ENCODE measurements around the gene RGS6. TPM values are rescaled to one million over a fixed set of nuclear protein-coding genes. Genes with fewer than 3 reads are reported as not detected.
"Not testable (repeated sequence)": the region's sequence is repeated elsewhere in the genome, so short reads cannot be mapped to it uniquely, and the experiment has no call there.

RGS6 gene
- total and polyA plus RNA-seq, 9 donors = 3.7 to 9.3 (median 6.2) TPM

DNA sequence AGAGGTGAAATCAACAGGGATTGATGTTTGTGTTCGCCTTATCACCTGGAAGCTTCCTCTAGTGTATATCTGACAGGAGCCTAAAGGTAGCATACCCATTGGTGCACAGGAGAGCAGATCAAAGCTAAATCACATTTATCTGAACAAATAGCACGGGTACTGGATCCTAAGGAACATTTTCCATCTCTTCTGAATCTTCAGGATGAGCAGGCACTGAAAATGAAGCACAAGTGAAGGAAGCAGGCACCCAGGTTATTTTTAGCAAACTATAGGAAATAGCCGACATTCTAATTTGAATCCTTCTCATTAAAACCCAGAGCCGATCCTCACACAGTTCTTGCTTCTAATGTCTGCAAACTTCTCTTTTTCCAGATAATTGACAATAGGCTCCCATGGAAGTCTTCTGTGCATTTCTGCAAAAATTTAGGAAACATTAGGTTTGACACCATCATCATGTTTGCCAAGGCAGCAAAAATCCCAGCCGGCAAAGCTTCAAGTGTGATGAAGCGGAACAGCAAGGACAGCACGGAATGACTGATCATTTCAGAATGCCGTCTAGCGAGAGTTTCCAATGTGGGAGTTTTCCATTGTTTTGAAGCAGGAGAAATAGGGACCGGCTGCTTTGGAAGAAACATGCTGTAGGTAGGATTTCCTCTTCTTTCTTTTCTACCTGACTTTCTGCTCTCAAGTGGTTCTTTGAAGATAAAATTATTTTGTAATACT lies 24.3 kb upstream of the RGS6 start:
- H3K27ac ChIP-seq (ENCODE audit: low read length) = no peak overlapping the region
- 72% methylated on average over 8 of the region's 10 CpGs for WGBS (ENCODE audit: insufficient coverage)

DNA sequence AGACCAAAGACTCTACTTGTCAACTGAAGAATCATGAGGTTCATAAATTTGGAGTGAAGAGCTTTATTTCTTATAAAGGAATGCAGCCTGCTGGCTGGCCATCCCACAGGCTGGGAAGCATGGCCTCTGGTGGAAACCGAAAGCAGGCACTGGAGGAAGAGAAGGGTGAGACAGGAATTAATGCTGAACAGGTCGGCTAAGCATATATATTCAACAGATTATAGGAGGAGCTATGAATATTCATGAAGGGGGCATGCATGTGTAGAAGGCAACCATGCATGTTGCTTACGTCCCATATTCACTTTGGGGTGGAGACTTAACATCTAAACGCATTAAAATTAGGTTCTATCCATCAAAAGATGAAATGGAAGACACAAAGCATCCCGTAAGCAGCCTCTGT lies 20.6 kb upstream of the RGS6 start:
- Histone ChIP-seq H3K27me3 (ENCODE audit: control insufficient read depth, insufficient read depth, low read length) (no peaks in the 10 kb centered on the region), H3K4me3 (ENCODE audit: low read length) (no peak overlapping the region), H3K36me3 (ENCODE audit: control insufficient read depth, insufficient read depth, low read length) (no peaks in the 10 kb centered on the region), H3K27ac (ENCODE audit: low read length) (no peak overlapping the region), H3K4me1 (ENCODE audit: control insufficient read depth, insufficient read depth, low read length) (no peaks in the 10 kb centered on the region), H3K9me3 (replicated peaks; ENCODE audit: control insufficient read depth, low read depth, low read length) (no peaks in the 10 kb centered on the region)
- 94% methylated on average over 2 of the region's 5 CpGs for WGBS (ENCODE audit: insufficient coverage)
- no peak for DNase-seq

More for the DNA sequence above, 24.3 kb upstream of the RGS6 start:
- Histone ChIP-seq H3K36me3 (ENCODE audit: control insufficient read depth, insufficient read depth, low read length) (no peaks in the 10 kb centered on the region), H3K4me1 (ENCODE audit: control insufficient read depth, insufficient read depth, low read length) (peaks cover 9% of the 10 kb centered on the region), H3K9me3 (replicated peaks; ENCODE audit: control insufficient read depth, low read depth, low read length) (no peaks in the 10 kb centered on the region), H3K4me3 (ENCODE audit: low read length) (no peak overlapping the region), H3K27me3 (ENCODE audit: control insufficient read depth, insufficient read depth, low read length) (no peaks in the 10 kb centered on the region)
- DNase-seq = no peak

DNA sequence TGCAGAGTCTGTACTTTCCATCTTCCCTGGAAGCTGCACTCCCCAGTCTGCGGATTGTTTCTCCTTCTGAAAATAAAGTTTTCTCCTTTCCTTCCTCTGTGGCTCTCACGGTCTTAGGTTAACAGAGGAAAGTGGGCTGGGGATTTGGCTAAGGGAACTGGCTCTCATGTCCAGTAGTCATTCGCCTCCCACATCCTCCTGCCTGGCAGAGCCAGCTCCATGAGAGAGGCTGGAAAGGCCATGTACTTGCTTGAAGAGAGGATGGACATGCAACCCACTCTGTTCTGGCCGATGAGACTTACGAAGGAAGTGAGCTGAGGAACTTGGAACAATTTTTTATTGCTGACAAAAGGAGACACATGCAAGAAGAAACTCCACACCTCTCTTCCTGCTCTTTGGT lies 18.9 kb upstream of the RGS6 start:
- H3K27me3 ChIP-seq (ENCODE audit: control insufficient read depth, insufficient read depth, low read length) = no peaks in the 10 kb centered on the region
- no peaks in the 10 kb centered on the region for H3K9me3 ChIP-seq (replicated peaks; ENCODE audit: control insufficient read depth, low read depth, low read length)
- DNase-seq = peak; percentile 81
- H3K4me1 ChIP-seq (ENCODE audit: control insufficient read depth, insufficient read depth, low read length) = no peaks in the 10 kb centered on the region
- H3K4me3 ChIP-seq (ENCODE audit: low read length) = no peak overlapping the region
- H3K27ac ChIP-seq (ENCODE audit: low read length) = no peak overlapping the region
- no peaks in the 10 kb centered on the region for H3K36me3 ChIP-seq (ENCODE audit: control insufficient read depth, insufficient read depth, low read length)
- WGBS (ENCODE audit: insufficient coverage) = no CpG with 5 or more reads among the region's 5 CpGs

DNA sequence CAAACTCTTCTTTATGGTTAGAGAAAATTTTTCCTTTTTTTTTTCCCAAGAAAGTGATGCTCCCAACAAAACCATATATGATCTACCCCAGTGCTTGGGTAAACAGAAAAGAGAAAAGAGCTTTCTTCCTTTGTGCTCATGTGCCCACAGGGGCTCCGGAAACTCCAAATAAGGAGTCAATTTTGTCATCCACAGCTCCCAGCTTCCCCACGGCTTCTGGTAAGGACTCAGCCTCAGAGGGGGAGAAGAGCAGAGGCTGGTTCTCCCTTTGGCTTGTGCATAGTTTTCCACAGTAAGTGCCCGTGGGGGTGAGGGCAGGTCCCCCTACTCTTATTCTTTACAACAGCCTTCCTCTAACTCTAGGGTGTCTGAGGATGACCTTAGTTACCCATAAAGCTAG lies 13.3 kb upstream of the RGS6 start:
- peak; percentile 21 for DNase-seq
- Histone ChIP-seq H3K27ac (ENCODE audit: low read length) (no peak overlapping the region), H3K36me3 (ENCODE audit: control insufficient read depth, insufficient read depth, low read length) (no peaks in the 10 kb centered on the region), H3K4me1 (ENCODE audit: control insufficient read depth, insufficient read depth, low read length) (no peaks in the 10 kb centered on the region), H3K9me3 (replicated peaks; ENCODE audit: control insufficient read depth, low read depth, low read length) (no peaks in the 10 kb centered on the region), H3K4me3 (ENCODE audit: low read length) (no peak overlapping the region), H3K27me3 (ENCODE audit: control insufficient read depth, insufficient read depth, low read length) (no peaks in the 10 kb centered on the region)
- WGBS (ENCODE audit: insufficient coverage) = no CpG with 5 or more reads among the region's 3 CpGs

DNA sequence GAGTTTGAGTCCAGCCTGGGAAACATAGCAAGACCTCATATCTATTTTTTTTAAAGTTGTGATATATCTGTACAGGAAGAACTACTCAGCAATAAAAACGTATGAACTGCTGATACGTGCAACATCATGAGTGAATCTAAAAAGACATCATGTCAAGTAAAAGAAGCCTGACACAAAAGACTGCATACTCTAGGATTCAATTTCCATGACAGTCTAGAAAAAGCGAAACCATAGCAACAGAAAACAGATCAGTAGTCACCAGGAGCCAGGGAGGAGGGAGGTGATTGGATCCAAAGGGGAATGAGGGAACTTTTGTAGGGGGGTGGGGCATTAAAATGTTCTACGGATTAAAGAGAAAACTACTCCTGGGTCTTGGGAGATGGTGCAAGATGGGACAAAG lies 8.7 kb upstream of the RGS6 start:
- Histone ChIP-seq H3K27me3 (ENCODE audit: control insufficient read depth, insufficient read depth, low read length) (no peaks in the 10 kb centered on the region), H3K4me3 (ENCODE audit: low read length) (no peak overlapping the region), H3K27ac (ENCODE audit: low read length) (no peak overlapping the region), H3K4me1 (ENCODE audit: control insufficient read depth, insufficient read depth, low read length) (no peaks in the 10 kb centered on the region), H3K36me3 (ENCODE audit: control insufficient read depth, insufficient read depth, low read length) (no peaks in the 10 kb centered on the region), H3K9me3 (replicated peaks; ENCODE audit: control insufficient read depth, low read depth, low read length) (no peaks in the 10 kb centered on the region)
- WGBS (ENCODE audit: insufficient coverage) = 89% methylated on average over 1 of the region's 4 CpGs
- no peak for DNase-seq

DNA sequence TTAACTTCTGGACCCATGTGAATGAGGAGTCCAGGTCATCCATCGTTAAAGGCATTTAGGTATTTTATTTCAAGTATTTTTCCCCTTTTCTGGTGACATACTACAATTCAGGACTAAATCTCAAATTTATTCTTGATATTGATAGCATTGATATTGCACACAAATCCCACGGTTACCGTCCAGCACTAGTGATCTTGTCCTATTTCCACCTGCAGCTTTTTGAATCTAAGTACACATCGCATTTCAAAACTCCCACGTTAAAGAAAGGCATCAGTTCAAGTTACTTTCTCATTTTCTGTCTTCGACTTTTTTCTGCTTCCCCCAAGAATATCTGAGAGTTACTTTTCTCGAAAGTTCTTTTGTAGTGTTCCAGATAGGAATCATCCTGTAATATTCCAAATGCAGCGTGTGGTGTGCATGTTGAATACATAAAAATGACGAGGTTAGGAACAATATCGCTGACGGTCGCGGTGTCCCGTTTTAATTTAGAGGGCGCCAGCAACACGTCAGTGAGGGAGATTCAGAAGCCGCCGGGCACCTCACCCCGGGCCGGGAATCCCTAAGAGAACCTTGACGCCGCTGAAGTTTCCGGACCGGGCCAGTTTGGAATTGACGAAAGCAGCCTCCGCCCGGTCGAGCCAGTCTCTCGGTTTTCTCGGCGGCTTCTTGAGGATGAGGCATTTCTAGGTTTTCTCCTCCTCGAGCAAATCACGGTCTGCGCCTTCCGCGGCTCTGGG lies 569 bp upstream of the RGS6 start:
- Histone ChIP-seq H3K36me3 (ENCODE audit: control insufficient read depth, insufficient read depth, low read length) (no peaks in the 10 kb centered on the region), H3K27me3 (ENCODE audit: control insufficient read depth, insufficient read depth, low read length) (peaks cover 23% of the 10 kb centered on the region), H3K4me3 (ENCODE audit: low read length) (peak overlapping the region; percentile 23), H3K4me1 (ENCODE audit: control insufficient read depth, insufficient read depth, low read length) (peaks cover 10% of the 10 kb centered on the region), H3K27ac (ENCODE audit: low read length) (no peak overlapping the region), H3K9me3 (replicated peaks; ENCODE audit: control insufficient read depth, low read depth, low read length) (no peaks in the 10 kb centered on the region)
- under 1% methylated on average over 29 of the region's 36 CpGs for WGBS (ENCODE audit: insufficient coverage)
- peak; percentile 41 for DNase-seq

DNA sequence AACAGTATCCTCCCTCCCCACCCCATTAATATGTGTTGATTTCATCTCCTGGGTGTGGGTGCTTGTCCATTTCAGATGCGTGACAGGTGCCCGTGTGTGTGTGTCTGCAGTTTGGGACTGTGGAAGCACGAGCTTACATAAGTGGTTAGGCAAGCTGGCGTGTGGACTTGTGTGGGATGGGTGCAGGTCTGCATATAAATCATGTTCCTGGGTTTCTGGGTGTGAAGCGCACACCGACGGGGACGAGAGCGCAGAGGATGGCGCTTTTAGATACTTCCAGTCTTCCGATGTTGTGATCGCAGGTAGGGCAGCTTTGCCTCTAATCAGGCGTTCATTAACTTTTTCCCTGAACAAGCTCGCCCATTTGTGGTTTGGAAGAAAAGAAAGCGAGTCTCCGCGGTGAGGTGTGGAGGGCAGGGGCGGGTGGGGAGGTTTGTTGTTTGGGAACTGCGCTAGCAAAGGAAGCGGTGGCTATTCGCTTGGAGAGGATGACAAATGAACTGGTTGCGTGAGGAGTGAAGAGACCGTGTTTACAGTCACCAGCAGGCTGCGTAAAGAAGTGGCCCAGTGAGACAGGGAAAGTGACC lies 865 bp downstream of the RGS6 start:
- Histone ChIP-seq H3K9me3 (replicated peaks; ENCODE audit: control insufficient read depth, low read depth, low read length) (no peaks in the 10 kb centered on the region), H3K4me1 (ENCODE audit: control insufficient read depth, insufficient read depth, low read length) (peaks cover 10% of the 10 kb centered on the region), H3K27me3 (ENCODE audit: control insufficient read depth, insufficient read depth, low read length) (peaks cover 23% of the 10 kb centered on the region), H3K27ac (ENCODE audit: low read length) (no peak overlapping the region), H3K36me3 (ENCODE audit: control insufficient read depth, insufficient read depth, low read length) (no peaks in the 10 kb centered on the region), H3K4me3 (ENCODE audit: low read length) (peak overlapping the region; percentile 49)
- DNase-seq = peak; percentile 36
- 4% methylated on average over 18 of the region's 24 CpGs for whole genome bisulfite sequencing (ENCODE audit: insufficient coverage)

DNA sequence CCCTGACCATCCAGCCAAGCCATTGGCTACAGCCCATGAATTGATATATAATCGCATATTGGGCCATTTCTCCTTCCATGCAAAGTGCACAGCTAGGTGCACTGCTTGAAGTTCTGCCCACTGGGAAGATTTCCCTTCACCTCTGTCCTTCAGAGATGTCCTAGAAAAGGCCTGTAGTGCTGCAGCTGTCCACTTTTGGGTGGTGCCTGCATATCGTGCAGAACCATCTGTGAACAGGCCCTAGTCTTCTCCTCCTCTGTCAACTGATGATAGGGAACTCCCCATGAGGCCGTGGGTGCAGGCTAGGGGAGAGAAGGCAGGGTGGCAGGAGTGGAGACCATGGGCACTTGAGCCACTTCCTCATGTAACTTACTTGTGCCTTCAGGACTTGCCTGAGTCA lies 6.0 kb downstream of the RGS6 start:
- peaks cover 13% of the 10 kb centered on the region for H3K9me3 ChIP-seq (replicated peaks; ENCODE audit: control insufficient read depth, low read depth, low read length)
- H3K27me3 ChIP-seq (ENCODE audit: control insufficient read depth, insufficient read depth, low read length); H3K36me3 ChIP-seq (ENCODE audit: control insufficient read depth, insufficient read depth, low read length); H3K4me3 ChIP-seq (ENCODE audit: low read length); DNase-seq; H3K4me1 ChIP-seq (ENCODE audit: control insufficient read depth, insufficient read depth, low read length); H3K27ac ChIP-seq (ENCODE audit: low read length): not testable (repeated sequence)
- WGBS (ENCODE audit: insufficient coverage) = 71% methylated on average over 1 of the region's 3 CpGs

DNA sequence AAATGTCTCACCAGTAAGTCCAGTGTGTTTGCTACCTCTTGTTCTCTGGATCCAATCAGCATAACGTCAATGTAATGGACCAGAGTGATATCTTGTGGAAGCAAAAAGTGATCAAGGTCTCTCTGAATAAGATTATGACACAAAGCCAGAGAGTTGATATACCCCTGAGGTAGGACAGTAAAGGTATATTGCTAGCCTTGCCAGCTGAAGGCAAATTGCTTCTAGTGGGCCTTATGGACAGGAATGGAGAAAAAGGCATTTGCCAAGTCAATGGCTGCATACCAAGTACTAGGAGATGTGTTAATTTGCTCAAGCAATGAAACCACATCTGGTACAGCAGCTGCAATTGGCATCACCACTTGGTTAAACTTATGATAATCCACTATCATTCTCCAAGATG lies 7.1 kb downstream of the RGS6 start:
- H3K27ac ChIP-seq (ENCODE audit: low read length); H3K36me3 ChIP-seq (ENCODE audit: control insufficient read depth, insufficient read depth, low read length); H3K27me3 ChIP-seq (ENCODE audit: control insufficient read depth, insufficient read depth, low read length); H3K4me1 ChIP-seq (ENCODE audit: control insufficient read depth, insufficient read depth, low read length); H3K4me3 ChIP-seq (ENCODE audit: low read length); DNase-seq: not testable (repeated sequence)
- no CpG with 5 or more reads among the region's 1 CpG for WGBS (ENCODE audit: insufficient coverage)
- H3K9me3 ChIP-seq (replicated peaks; ENCODE audit: control insufficient read depth, low read depth, low read length) = peaks cover 13% of the 10 kb centered on the region

DNA sequence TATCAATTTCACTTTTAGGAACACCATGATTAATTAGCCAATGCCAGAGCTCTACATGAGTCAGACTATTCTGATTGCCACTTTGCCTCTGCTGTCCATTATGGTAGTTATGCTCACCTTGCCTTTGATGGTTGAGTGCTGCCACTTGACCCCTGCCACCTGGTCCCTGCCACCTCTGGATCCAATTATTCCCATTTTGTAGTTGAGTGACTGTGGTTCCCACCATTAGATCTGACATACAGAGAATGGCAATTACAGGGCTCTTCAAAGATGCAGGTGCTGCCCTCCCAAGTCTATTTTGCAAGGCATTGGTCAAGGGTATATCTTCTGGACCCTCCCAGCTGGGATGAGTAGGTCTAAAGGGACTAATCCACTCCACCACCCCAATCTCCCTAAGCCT lies 8.3 kb downstream of the RGS6 start:
- peaks cover 13% of the 10 kb centered on the region for H3K9me3 ChIP-seq (replicated peaks; ENCODE audit: control insufficient read depth, low read depth, low read length)
- not testable (repeated sequence) for DNase-seq; H3K36me3 ChIP-seq (ENCODE audit: control insufficient read depth, insufficient read depth, low read length); H3K4me1 ChIP-seq (ENCODE audit: control insufficient read depth, insufficient read depth, low read length); H3K27ac ChIP-seq (ENCODE audit: low read length); H3K4me3 ChIP-seq (ENCODE audit: low read length); H3K27me3 ChIP-seq (ENCODE audit: control insufficient read depth, insufficient read depth, low read length)
